Activated CD4-positive, alpha-beta T cell treated with anti-CD3 and anti-CD28 coated beads for 1 hour (primary cell): Measurements from ENCODE around the gene ONECUT1.
A peak's percentile ranks its signal among the peaks of the same experiment; 100 is the strongest.

Experiments
- DNase-seq: peaks from one replicate; pipeline ENCODE4 v3.0.0-alpha.2; 2020

Gene ONECUT1

DNA sequence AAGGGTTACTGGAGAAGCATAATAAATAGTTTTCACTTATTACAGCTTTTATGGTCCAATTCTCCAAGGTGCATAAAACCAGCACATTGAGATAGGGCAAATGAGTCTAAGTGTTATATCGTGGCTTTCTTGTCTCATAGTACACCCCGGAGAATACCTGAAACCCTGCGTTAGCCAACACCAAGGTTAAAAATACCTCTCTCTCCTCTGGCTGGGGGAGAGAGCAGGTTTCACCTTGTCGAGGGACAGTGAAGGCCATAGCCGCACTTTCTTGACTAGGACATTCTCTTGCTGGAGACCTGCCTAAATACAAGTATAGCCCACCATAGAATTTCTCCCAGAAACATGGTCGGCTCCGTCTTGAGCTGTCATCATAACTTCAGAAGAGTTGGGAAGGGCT, 59.5 kb downstream of the ONECUT1 start:
- no peak for DNase-seq

DNA sequence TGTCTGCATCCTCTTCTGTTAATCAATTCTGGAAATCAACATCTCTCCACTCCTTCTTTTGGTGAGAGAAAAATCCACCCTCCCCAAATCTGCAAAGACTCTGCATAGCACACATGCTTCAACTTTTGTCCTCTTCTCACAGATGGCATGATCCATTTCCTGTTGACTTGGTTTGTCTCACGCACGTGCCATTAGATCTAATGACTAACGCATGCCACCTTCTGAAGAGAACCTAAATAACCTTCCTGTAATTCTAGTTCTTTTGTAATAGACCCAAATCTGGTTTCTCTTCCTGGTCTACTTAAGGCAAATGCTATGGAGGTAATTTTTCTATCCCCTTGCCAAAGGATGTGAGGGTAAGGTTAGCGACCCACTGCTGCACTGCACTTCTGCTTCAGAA, 60.0 kb downstream of the ONECUT1 start:
- DNase-seq, result peak; percentile 16

DNA sequence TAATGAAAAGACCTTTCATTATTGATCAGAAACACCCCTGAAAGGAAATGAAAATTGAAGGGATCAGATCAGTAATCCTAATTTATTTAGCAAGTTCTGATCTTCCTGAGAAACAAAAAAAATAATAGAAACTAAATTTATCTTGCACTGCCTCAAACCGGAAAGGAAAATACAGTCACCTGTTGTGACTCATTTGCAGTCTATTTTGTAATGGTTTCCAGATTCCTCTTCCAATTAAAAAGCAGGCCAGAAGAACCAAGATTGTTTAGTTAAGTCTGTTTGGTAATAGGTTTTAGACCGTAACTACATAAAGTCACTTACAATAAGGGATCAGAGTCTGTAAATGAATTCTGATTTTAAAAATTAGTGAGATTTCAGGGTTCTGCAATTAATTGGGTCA, 61.2 kb downstream of the ONECUT1 start:
- DNase-seq, result no peak

DNA sequence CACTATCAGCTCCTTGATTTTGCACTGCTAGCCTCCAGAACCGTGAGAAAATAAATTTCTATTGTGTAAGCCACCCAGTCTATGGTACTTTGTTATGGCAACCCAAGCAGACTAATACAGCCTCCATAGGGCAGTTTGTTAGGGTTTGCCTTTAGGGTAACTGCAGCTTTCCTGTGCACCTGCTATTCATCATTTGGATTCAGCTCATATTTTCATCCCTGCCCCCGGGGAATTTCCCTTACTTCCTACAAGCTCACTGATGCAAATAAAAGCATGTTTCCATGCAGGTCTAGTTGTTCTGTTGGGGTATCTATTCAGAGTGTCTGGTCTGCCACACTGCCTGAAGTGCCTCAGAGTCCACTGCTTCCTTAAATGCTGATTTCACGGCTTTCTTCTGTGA, 62.3 kb downstream of the ONECUT1 start:
- DNase-seq, result no peak

DNA sequence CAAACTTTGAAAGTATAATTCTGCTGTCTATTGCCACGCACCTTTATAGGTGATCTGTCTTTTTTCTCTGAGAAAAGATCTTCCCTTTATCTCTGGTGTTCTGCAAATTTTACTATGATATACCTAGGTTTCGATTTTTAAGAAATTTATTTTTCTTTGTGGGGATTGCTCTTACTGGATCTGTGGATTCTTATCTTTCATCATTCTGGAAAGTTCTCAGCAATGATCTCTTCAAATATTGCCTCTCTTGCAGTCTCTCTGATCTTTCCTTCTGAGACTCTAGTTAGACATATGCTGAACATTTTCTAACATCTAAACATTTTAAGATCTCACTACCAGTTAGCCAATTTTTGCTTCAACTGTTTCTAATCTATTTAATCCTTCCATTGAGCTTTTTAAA, 63.9 kb downstream of the ONECUT1 start:
- DNase-seq, result no peak

DNA sequence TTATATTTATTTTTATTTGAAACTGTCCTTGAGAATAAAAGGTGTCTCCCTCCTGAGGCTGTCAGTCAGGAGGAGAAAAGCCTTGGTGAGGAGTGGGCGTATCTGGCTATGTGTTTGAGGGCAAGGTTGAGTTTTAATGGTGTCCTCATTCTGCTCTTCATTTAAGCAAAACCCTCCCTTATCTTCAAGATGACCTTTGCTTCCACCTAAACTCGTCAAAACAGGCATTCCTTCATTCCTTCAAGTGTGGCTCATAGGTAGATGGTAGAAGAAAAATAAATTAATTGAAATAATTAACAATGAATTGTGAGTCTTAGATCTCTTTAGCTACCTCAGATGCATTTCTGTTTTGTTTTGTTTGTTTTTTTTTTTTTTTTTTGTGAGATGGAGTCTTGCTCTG, 71.6 kb downstream of the ONECUT1 start:
- DNase-seq, result no peak

DNA sequence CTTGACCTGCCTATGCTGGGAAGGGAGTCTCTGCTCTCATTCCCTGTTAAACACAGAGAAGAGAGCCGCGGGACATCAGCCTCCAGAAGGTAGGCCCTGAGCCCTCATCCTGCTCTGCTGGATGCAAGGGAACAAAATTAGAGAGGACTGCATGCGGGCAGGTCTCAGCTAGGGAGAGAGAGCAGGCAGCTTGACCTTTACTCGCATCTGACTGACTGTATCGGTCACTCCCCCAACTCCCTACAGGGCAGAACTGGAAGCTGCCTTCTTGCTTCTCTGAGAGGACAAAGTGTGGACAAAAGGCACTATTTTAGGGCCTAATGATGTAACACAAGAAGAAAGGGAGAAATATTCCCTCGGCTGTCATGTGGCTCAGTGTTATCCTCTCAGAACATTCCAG, 72.2 kb downstream of the ONECUT1 start:
- no peak for DNase-seq

DNA sequence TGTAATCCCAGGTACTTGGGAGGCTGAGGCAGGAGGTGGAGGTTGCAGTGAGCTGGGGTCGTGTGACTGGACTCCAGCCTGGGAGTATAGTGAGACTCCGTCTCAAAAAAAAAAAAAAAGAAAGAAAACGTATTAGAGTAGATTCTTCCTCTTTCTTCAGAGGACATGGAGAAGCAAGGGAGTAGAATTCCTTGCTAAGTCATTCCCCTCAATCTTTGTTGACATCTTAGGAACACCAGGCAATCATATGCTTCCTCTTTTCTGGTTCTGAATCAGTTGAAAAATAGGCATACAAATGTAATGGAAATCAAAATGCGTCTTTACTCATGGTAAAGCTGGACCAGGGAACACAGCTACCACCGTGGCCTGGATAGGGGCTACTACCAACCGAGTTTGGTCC, 72.7 kb downstream of the ONECUT1 start:
- no peak for DNase-seq

DNA sequence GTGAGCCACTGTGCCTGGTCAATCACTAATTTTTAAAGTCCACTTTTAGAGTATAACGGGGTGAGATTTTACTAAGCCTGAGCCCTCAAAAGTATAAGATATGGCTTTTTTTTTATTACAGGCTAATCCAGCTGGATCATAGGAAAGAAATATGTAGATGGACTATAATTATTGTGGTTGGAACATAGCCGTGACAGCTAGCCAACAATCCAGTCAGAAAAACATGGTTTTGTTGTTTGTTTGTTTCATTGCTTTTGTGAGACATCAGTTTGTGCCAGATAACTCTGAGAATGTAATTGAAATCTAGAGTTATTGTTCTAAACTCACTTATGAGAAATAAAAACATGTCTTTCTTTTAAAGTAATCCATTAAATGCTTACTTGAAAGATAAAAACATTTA, 73.6 kb downstream of the ONECUT1 start:
- DNase-seq, result no peak

DNA sequence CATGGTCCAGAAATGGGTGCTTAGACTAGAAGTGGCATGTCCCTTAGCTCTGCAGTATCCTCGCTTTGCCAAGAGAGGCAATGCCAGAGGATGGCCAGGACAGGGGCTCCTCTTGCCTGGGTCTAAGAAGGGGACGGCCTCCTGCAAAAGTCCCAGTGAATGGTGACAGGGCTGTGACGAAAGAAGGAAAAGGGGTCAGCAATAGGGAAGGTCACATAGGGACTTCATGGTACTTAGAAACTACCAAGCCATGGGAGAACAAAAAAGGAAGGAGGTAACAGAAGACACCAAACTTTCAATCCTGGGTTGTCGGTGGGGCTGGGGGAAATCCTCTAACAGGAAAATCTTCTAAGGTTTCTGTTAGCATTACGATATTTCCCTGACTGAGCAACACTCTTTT, 74.7 kb downstream of the ONECUT1 start:
- no peak for DNase-seq

DNA sequence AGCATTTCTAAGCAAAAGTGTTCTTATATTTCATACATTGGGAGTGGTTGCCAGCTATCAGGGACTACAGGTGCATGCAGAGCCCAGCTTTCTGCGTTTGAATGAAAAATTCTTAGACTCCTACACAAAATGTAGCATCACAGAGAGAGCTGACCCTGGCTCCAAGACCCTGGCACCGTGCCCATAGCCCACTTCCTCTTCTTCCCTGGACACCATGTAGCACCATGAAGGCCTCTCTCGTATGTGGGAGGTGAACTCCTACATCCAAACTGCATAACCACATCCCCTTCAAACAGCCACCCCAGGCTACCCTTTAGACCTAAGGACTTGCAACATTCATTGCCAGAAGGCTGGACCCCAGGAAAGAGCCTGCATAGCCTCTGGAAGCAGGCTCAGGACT, 75.2 kb downstream of the ONECUT1 start:
- DNase-seq, result no peak

DNA sequence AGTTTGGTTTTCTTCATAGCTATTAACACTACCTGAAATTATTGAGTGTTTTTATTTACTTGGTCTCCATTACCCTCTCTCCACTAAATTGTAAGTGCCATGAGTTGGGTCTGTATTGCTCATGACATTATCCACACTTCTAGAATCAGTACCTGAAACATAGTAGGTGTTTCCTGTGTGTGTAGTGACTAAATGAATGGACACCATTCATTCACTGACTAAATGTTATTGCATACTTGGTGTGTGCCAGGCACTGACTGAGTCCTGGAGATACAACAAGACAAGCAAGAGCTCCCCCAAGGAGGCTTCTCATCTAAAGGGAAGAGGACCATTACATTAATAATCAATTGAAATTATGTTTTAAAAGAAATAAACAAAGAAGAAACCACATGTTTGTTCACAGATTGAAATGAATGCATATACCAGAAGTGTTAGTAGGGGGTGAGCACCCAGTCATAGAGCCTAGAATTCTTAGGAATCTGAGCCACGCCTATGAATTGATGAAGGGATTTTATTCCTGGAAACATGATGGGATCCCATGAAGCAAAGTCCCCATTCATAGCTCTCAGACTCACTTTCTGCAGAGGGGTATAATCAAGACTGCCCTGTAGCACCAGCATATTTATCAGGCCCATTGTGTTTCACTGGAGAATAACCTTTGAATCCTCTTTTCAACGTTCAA, 79.3 kb downstream of the ONECUT1 start:
- no peak for DNase-seq

DNA sequence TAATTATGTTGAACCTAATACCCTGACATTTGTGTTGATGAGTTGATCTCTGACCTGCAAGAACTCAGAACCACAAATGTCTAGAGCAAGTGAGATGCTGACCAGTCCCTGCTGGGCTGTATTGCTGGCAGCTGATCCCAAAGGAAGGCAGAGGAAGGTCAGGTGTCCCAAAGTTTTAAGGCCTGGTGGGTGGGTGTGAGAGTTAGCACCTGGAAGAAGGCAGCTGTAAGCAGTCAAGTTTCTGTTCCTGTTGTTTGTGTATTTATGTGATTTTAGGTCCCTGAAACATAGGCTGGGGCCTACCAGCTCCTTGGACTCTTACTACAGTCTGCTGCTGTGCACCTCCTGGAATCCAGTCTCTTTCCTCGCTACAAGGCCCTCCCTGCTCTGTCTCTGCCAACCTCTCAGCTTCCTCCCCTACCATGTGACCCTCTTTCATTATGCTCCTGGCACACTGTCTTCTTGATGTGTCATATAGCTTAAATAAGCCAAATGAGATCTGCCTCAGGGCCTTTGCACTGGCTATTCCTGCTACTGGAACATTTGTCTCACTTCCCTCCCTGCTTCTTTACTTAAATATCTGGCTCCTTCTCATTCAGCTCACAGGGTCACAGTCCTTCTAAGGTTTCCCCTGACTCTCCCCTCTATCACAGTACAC, 80.0 kb downstream of the ONECUT1 start:
- no peak for DNase-seq

DNA sequence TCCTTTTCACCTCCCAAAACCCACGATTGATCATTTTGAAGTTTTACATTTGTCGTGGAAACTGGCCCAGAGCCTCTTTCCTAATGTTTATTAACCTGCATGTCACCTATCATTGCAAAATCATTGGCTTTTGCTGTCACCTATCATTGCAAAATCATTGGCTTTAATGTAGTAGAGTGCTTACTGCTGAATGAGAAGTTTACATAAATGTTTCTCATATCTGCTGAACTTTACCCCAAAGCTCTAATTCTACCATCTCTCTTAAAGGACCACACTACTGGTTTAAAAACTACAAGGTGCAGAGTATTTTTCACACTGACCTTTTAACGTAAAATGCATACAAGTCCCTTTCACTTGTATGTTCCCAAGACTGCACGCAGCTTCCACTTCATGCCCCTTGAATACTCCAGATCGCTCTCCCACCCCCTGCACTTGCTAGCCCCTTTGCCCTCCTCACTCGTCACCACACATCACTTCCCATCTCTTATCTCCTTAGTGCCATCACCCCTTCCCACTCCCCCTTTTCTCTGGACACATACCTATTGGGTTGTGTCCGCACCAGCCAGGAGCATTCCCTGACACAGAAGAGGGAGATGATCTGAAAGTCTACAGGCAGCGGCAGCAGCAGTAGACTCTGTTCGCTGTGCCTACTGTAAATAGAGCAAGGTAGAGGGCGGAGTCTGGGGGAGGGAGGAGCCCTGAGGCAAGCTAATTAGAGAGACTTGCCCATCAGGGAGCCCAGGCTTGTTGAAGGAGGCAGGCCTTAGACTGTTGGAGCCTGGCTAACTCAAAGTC, 80.8 kb downstream of the ONECUT1 start:
- DNase-seq, result no peak
